Skin epidermis (tissue), 12 donors: Measurements from ENCODE around the gene TFEB.

Source experiments
- H3K27ac ChIP-seq, 21 experiments: fragments of 200-600 bp; sonication (generic) in 11 of 21; one replicate each; pipeline ENCODE4 v1.5.0; 2020; ENCODE audit warnings: mild to moderate bottlenecking in 3 of 21, inconsistent platforms in 2 of 21, moderate library complexity in 2 of 21
- H3K4me3 ChIP-seq, 7 experiments: fragments of 200-600 bp; sonication (generic) in 2 of 7; one replicate each; pipeline ENCODE4 v1.5.0; 2020; ENCODE audit warnings: inconsistent platforms in 2 of 7, mild to moderate bottlenecking in 2 of 7, moderate library complexity in 1 of 7

The TFEB gene

DNA sequence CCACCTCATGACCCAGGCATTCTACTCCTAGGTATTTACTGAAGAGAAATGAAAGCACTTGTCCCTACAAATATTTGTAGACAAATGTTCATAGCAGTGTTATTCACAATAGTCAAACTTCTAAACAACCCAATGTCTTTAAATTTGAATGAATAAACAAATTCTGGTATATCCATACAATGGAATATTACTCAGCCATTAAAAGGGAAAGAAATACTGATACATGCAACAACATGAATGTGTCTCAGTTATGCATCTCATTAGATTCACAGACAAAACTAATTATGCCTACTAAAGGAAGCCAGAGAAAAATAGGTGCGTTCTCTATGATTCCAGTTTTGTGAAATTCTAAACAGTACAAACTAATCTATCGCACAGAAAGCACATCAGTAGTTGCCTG lies 66.4 kb downstream of the TFEB start:
- H3K4me3 ChIP-seq: no peak overlapping the region
- no peak overlapping the region for H3K27ac ChIP-seq

DNA sequence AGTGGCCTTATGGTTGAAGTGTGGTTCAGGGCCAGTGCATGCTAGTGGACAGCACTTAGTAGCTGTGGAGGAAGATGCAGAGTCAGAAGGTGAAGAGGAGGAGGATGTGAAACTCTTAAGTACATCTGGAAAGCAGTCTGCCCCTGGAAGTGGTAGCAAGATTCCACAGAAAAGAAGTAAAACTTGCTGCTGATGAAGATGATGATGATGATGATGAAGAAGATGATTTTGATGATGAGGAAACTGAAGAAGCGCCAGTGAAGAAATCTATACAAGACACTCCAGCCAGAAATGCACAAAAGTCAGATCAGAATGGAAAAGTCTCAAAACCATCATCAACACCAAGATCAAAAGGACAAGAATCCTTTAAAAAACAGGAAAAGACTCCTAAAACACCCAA lies 68.2 kb downstream of the TFEB start:
- H3K27ac ChIP-seq: no peak overlapping the region
- H3K4me3 ChIP-seq: no peak overlapping the region

DNA sequence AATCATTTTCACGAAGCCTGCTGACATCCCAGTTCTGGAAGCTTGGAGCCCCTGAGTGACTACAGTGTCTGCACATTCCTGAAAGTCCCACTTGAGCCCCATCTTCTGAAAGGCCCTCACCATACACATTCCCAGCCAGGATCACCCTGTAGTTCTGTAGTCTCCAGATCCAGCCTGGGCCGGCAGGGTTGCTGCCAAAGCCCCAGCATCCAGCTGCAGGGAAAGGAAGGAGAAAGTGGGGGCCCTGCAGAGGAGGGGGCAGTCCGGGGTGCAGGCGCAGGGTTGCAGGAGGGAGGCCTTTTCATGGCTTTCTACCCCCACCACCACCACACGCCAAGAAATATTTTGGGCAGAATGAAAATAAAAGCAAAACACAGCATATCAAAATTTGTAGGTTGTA lies 71.1 kb downstream of the TFEB start:
- Histone ChIP-seq H3K27ac (no peak overlapping the region), H3K4me3 (no peak overlapping the region)

DNA sequence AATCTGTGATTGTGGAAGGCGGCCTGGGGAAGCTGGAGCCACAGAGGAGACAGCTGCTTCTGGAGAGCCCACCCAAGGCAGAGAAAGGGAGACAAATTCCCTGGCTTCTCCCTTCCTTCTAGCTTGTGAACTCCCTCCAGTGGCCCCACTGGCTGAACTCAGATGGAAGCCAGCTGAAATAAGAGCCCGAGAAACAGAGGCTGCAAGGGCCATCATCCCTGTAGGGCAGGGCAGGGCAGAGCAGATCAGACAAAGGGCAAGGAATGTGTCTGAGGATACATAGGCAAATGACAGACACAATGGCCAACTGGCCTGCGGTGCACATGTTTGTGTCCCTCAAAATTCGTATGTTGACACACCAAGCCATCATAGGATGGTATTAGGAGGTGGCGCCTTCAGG lies 71.8 kb downstream of the TFEB start:
- H3K4me3 ChIP-seq: no peak overlapping the region
- no peak overlapping the region for H3K27ac ChIP-seq

DNA sequence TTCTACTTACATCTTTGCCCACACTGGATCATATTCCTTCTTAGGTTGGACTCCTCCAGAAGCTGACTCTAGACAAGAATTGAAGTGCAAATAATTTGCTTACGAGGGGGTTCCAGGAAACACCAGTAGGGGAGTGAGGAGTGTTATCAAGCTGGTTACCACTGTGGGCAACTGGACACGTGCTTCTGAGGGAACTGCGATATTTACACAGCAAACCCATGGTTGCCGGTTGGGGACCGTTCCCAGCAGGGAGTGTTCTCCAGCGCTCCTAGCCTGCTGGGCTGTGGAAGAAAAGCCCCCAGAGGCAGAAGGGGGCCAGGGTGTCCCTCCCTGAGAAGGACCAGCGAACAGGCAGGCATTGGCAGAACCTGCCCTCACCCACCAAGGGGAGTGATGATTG lies 75.5 kb downstream of the TFEB start:
- H3K27ac ChIP-seq: no peak overlapping the region
- no peak overlapping the region for H3K4me3 ChIP-seq

DNA sequence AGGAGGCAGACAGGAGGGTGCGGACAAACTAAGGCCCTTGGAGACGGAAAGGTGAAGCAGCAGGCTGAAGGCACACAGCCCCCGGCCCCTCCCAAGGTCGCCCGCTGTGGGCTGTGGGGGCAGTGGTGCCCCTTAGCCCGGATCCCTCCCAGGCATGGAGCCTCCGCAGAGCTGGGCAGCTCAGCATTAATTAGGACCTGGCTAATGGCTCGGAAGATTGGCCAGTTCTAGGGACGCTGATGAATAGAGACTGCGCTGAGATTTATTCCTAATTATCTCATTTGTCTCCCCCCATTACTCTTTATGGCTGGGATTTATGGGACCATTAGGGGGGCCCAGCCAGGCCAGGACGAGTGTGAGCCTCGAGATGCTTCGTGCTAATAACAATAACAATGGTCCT lies 76.8 kb downstream of the TFEB start:
- H3K4me3 ChIP-seq: no peak overlapping the region
- H3K27ac ChIP-seq: no peak overlapping the region

DNA sequence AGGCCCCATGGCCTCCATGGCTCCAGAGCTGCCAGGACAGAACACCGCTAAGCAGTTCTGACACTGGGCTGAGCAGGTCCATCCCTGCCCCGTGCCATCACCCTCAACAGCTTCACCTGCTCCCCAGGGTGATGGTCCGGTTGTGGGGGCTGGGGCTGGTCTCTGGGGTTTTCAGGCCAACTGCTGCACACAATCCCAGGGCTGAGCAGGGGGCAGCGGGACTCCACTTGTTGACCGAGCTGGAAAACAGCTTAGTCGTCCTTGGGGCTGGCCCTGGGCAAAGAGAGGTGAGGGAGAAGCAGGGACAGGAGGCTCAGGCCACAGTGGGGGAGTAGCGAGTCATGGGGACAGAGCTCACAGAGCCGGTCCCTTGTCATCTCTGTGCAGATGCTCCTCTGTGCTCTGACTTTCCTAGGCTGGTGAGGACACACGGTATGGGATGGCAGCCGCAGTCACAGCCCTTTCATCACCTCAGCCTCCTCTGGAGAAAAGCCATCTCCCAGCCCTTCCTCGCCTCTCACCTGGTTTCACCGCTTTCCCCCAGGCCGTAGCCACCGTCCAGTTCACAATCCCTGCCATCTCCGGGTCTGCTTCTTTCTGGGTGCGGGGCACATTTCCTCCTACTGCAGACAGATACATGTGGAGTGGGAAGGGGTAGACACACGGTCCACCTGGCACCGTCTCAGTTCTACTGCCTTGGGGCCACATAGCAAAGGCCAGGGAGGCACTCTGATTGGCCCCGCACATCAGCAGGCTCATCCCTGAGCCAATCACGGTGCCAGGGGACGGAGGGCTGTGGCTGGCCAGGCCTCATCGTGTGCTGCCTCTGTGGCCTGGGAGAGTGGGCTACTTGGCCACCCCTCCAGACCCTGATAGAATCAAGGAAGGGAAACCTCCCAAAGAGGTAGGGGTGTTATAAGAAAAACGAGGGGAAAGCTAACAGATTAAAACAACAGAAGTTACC lies 78.0 kb downstream of the TFEB start:
- H3K27ac ChIP-seq: no peak overlapping the region
- H3K4me3 ChIP-seq: no peak overlapping the region

DNA sequence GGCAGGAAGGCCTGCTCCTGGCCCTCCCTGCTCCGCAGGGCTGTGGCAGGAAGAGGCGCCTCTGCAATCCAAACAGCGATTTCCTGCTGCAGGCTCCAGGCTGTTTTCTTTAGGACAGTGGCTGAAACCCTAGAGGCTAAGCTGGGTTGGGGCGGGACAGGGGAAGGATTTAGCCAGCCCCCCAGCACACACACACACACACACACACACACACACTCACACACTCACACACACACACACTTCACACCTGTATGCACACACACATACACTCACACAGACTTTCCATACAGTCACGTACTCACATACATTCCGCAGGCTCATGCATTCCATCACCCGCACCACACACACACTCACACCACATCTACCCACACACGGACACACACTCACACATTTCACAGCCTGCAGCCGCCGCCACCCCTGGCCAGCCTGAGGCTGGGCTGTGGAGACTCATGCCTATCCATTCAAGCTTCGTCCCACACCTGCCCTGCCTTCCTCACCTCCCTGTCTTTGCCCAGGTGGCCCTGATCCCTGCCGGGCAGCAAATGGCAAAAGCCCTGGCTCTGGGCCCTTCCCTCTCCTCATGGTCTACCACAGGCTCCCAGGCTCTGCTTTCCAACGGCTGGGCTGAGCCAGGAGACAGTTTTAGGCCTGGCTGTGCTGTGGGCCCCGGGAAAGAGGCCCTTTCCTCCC lies 79.3 kb downstream of the TFEB start:
- Histone ChIP-seq H3K4me3 (no peak overlapping the region), H3K27ac (no peak overlapping the region)

DNA sequence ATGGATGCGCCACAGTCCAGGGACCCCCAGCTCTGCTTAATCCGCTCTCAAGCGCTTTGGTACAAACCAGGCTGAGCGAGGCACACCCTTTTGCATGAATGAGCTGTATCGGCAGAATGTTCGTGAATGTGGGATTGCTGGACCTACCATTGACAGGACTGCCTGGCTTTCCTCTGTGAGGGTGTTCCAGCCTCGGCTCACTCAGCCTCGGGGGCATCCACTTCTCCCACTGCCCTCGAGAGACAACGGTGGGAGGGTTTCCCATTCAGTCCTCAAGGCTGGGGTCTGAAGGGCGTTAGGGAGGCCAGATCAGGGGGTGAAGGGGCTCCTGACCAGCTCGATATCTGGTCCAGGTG lies 79.8 kb downstream of the TFEB start:
- no peak overlapping the region for H3K4me3 ChIP-seq
- no peak overlapping the region for H3K27ac ChIP-seq

DNA sequence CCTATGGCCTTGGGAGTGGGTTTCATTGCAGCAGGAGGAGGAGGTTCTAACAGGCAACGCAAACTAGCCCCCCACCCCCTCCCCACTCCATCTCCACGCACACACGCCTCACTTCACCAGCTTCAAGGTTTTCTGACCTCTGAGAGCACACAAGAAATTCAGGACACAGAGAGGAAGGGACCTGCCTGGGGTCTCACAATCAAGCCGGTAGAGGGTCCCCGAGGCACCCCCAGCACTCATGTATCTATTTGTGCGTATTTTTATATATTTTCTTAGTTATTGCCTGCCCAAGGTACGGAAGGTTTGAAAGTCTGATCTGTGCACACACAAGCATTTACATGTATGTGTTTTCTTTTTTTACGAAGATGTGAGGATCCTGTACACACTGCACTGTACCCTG lies 80.2 kb downstream of the TFEB start:
- Histone ChIP-seq H3K4me3 (no peak overlapping the region), H3K27ac (no peak overlapping the region)

DNA sequence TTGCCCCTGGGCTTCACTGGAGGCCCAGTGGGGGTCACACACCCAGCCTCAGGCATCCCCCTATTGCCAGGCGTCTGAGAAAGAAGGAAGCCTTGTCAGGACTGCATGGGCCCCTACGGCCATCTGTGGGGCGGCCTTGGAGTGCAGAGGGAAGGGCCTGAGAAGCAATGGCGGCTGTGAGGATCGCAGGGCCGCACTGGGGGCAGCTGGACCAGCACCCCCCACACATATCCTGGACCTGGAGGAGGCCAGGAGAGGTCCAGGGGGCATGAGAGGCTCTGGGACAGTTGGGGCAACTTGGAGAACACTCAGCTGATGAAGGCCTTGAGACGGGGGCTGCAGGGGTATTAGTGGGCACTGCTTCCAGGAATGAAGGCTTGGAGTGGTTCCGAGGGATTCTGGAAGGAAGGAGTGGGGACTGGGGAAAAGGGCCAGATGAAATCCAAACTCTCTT lies 80.7 kb downstream of the TFEB start:
- Histone ChIP-seq H3K4me3 (no peak overlapping the region), H3K27ac (no peak overlapping the region)

DNA sequence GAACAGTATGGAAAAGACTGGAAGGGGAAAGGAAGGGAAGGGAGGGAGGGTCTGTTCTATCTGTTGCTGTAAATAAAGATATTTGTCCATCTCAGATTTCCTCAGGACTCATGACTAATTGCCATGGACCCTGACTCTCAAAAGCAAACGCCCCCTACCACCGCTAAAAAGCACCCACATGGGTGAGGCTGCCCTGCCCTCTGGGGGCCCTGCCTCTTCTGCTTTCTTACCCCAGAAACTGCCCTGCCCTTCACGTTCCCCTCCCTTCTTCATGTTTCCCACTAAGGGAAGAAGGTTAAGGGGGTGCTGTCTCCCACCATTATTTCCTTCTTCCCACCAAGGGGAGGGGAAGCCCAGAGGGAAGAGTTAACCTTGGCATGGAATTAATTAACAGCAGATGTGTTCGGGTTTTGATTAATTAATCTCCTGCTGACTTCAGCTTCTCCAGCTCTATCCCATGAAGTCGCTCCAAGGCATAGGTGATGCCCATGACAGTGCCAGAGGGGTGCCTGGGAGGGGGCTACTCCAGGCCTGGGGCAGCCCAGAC lies 81.2 kb downstream of the TFEB start:
- Histone ChIP-seq H3K4me3 (no peak overlapping the region), H3K27ac (no peak overlapping the region)

DNA sequence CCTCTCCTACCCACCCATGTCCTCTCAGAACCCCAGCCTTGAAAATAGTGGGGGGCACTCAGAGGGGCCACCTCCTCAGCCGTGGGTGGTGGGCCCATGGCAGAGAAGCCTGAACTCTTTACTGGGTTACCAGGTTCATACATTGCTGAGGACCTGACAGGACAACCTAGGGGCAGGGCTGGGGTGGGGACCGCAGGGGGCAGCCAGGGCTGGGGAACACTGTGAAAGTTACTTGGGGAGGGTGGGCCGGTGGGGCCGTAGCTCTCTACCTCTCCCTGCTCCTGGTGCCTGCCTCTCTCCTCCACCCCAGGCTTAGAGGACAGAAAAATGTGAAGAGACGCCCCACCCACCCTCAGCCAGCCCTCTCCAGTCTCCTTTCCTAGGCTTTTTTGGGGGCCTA lies 81.7 kb downstream of the TFEB start:
- Histone ChIP-seq H3K4me3 (no peak overlapping the region), H3K27ac (no peak overlapping the region)

DNA sequence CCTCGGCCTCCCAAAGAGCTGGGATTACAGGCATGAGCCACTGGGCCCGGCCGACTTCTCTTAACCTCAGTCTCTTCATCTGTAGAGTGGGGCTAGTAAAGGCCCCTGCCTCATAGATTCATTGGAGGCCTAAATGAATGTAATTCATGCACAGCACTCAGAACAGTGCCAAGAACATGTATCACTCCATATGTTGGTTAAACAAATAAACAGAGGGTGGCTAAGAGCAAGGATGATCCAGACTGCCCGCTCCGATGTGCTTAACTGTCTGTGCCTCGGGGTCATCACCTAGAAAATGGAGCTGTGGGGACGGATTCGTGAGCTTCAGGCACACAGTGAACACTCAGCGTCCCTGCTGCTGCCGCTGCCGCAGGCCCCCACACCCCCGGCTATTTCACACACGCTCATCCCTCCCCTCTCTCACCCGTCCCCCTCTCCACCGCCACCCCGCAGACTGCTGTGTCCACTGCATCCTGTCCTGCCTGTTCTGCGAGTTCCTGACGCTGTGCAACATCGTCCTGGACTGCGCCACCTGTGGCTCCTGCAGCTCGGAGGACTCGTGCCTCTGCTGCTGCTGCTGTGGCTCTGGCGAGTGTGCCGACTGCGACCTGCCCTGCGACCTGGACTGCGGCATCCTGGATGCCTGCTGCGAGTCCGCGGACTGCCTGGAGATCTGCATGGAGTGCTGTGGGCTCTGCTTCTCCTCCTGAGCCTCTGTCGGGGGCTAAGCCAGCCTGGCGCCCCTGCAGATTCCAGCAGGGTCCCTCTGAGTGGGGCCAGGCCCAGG lies 82.3 kb downstream of the TFEB start:
- H3K27ac ChIP-seq: no peak overlapping the region
- H3K4me3 ChIP-seq: no peak overlapping the region

DNA sequence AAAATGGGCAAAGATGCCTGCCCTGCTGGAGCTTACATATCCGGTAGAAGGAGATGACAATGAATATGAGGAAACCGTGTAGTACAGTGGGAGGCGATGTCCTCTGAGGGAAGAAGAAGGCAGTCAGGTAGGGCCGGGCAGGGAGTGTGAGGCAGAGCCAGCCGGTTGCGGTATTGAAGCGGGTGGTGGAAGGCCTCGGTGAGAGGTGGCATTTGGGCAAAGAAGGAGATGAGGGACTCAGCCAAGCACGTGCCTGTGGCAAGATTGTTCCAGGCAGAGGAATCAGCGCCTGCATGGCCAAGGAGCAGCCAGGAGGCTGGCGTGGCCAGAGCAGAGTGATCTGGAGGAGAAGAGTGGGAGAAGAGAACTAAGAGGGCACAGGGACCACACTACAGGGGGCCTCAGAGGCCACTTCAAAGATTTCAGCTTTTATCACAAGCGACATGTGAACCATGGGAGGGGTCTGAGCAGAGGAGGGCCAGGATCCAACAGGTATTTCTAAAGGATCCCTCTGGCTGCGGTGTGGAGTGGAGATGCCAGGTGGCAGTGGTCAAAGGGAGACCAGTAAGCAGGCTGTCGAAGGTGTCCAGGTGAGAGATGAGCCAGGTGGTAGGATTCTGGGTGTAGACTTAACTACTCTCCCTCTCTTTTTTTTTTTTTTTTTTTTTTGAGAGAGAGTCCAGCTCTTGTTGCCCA lies 83.3 kb downstream of the TFEB start:
- no peak overlapping the region for H3K27ac ChIP-seq
- H3K4me3 ChIP-seq: no peak overlapping the region

DNA sequence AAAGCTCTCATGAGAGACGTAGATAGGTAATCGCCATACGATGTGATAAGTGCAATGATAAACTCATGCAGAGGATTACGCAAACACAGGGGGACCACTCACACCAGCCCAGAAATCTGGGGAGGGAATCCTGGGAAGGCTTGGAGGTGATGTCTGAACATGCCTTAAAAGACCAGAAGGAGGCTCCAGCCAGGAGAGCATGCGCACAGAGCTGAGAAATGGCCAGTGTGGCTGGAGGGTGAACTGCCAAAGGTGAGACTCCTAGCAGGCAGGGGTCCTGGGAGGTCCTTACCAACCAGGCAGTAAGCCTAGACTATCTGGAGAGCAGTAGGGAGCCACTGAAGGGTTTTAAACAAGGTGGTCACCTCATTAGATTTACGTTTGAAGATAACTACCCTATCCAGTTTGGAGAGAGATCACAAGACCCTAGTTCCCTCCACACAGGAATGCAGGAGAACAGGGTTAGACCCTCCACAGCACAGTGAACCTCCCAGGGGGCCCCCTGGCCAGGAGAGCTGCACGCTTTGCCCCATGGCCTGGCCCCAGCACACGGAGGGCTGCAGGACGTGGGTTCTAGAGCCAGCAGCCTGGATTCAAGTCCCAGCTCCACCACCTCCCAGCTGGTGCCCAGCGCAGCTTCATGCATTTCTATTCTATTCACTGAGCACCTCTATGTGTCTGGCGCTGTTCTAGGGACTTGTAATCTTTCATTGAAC lies 84.0 kb downstream of the TFEB start:
- no peak overlapping the region for H3K4me3 ChIP-seq

DNA sequence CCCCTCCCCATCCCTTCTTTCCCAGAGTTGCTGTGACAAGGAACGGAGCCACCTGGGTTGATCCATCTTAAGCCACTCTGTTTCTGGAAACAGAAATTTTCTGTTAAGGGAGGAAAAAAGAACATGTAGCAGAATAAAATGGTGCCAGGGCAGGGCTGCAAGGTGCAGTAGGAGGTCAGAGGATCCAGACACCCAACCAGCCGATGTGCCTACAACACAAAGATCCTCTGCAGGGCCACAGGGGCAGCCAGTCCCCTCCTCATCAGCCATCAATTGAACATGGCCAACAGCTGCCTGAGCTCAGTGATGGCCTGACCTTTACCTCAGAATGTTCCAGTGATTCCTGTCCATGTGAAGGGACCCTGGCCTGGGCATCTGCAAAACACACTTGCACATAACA lies 85.3 kb downstream of the TFEB start:
- H3K4me3 ChIP-seq: no peak overlapping the region

More for the DNA sequence above, 84.0 kb downstream of the TFEB start:
- no peak overlapping the region for H3K27ac ChIP-seq

DNA sequence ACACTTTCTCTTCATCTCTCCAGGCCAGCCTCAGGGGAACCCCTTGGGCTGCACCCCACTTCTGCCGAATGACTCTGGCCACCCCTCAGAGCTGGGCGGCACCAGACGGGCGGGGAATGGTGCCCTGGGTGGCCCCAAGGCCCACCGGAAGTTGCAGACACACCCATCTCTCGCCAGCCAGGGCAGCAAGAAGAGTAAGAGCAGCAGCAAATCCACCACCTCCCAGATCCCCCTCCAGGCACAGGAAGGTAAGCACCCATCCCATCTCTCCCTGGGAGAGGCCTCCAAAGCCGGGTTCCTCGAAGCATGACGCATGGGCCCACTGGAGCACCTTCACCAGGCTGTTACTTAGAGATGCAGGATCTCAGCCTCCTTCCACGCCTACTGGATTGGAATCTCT lies 85.8 kb downstream of the TFEB start:
- no peak overlapping the region for H3K27ac ChIP-seq
- no peak overlapping the region for H3K4me3 ChIP-seq

More for the DNA sequence above, 85.3 kb downstream of the TFEB start:
- no peak overlapping the region for H3K27ac ChIP-seq

DNA sequence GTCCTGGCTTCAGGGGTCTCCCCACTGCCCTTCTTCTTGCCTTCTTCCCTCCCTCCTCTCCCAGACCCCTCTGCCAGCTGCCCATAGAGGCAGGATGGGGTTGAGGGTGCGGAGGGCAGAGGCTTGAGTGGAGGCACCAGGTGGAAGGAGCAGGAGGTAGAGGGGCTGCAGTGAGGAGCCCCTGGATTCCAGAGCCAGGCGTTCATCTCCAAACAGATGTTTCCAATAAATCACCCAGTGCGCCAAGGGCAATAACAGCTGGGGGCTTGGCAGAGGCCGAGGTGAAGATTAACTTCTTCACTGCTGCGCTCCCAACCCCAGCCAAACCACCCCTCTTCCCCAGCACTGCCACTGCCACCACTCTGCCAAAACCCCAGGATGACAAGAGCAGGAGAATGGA lies 86.5 kb downstream of the TFEB start:
- no peak overlapping the region for H3K4me3 ChIP-seq
- no peak overlapping the region for H3K27ac ChIP-seq
